Measurements from ENCODE around the gene MACROD2. TPM values are rescaled to one million over a fixed set of nuclear protein-coding genes. Genes with fewer than 3 reads are reported as not detected.

MACROD2 gene
- total and polyA plus RNA-seq, 2 of the 4 experiments (the other 2 are of a cell fraction), result not detected

GRCh38 chr20:15498926-15499325, 1503.6 kb downstream of the MACROD2 start:
- H4K91ac ChIP-seq (ENCODE audit: insufficient read depth, low read depth, low read length), result no peak overlapping the region
- no peak overlapping the region for H2AK5ac ChIP-seq (ENCODE audit: low read depth, low read length)
- ATAC-seq (ENCODE audit: low read depth) (no peak), DNase-seq (no peak)
- POLR2A ChIA-PET (ENCODE audit: unreplicated experiment), result no interaction called here
- intact Hi-C loops (cut with micrococcal nuclease), result no loop called here
- no peak overlapping the region for H4K8ac ChIP-seq (ENCODE audit: low read depth in 2 of 2, low read length in 2 of 2)
- no peak overlapping the region for H2BK5ac ChIP-seq (ENCODE audit: low read depth, low read length, poor library complexity, severe bottlenecking)
- no peak overlapping the region for H2AFZ ChIP-seq (replicated peaks; ENCODE audit: low read length, poor library complexity)
- H3K4ac ChIP-seq (ENCODE audit: low read depth, low read length), result no peak overlapping the region
- no peaks in the 10 kb centered on the region for H3K27me3 ChIP-seq (ENCODE audit: control insufficient read depth, insufficient read depth, low read length)
- no peak overlapping the region for H2AK9ac ChIP-seq (replicated peaks; ENCODE audit: low read depth, low read length, poor library complexity)
- H3K56ac ChIP-seq (ENCODE audit: extremely low read depth, insufficient read depth, low read length), result no peak overlapping the region
- no peaks in the 10 kb centered on the region for H3K9me3 ChIP-seq (ENCODE audit: control insufficient read depth, insufficient read depth, low read length)
- H3K27ac ChIP-seq (ENCODE audit: insufficient read depth, low read length), result no peak overlapping the region
- H3K4me1 ChIP-seq (ENCODE audit: control insufficient read depth, insufficient read depth, low read length), result no peaks in the 10 kb centered on the region
- H3K79me1 ChIP-seq (ENCODE audit: low read depth in 1 of 2, low read length in 2 of 2), result no peaks in the 10 kb centered on the region
- WGBS, 2 experiments (ENCODE audit: extremely low coverage in 2 of 2, insufficient read length in 1 of 2), result no CpG with 5 or more reads among the region's 2 CpGs
- H3K4me2 ChIP-seq (ENCODE audit: low read depth, low read length), result no peak overlapping the region
- in situ Hi-C loops (cut with MboI; ENCODE audit: low sequenced_read_pairs), result no loop called here
- no peak overlapping the region for H3K23ac ChIP-seq (ENCODE audit: low read depth, low read length)
- no peak overlapping the region for H2BK20ac ChIP-seq (ENCODE audit: low read depth, low read length)
- no peak overlapping the region for H3K9ac ChIP-seq (ENCODE audit: low read depth, low read length)
- TF ChIP-seq ELK1 (IDR thresholded peaks at IDR 0.05; ENCODE audit: borderline replicate concordance, low read depth, low read length), result no peak
- TF ChIP-seq RFX5 (IDR thresholded peaks at IDR 0.05; ENCODE audit: low read depth, low read length), result no peak
- no peak for TF ChIP-seq POLR2A (IDR thresholded peaks at IDR 0.05; ENCODE audit: low read depth, low read length)
- TF ChIP-seq CEBPB (IDR thresholded peaks at IDR 0.05; ENCODE audit: low read depth, low read length), result no peak
- TF ChIP-seq MAZ (IDR thresholded peaks at IDR 0.05; ENCODE audit: borderline replicate concordance, low read depth, low read length), result no peak
- TF ChIP-seq, protein P1, sequence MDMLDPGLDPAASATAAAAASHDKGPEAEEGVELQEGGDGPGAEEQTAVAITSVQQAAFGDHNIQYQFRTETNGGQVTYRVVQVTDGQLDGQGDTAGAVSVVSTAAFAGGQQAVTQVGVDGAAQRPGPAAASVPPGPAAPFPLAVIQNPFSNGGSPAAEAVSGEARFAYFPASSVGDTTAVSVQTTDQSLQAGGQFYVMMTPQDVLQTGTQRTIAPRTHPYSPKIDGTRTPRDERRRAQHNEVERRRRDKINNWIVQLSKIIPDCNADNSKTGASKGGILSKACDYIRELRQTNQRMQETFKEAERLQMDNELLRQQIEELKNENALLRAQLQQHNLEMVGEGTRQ (IDR thresholded peaks at IDR 0.05; ENCODE audit: low read depth, low read length), result no peak
- TF ChIP-seq MAFK (IDR thresholded peaks at IDR 0.05; ENCODE audit: low read depth, low read length), result no peak
- TF ChIP-seq CHD1 (IDR thresholded peaks at IDR 0.05; ENCODE audit: low read depth, low read length), result no peak
- no peak for TF ChIP-seq FOS (IDR thresholded peaks at IDR 0.05; ENCODE audit: low read depth, low read length)
- TF ChIP-seq MXI1 (IDR thresholded peaks at IDR 0.05; ENCODE audit: borderline replicate concordance, low read depth, low read length), result no peak
- no peak for TF ChIP-seq NFE2L2 (IDR thresholded peaks at IDR 0.05; ENCODE audit: low read depth, low read length)
- no peaks in the 10 kb centered on the region for H4K20me1 ChIP-seq (ENCODE audit: insufficient read depth, low read length)
- H3K4me3 ChIP-seq (ENCODE audit: insufficient read depth, low read depth, low read length), result no peak overlapping the region
- BruUV-seq (replicated peaks), result no TSS peak
- H3K9me1 ChIP-seq (ENCODE audit: insufficient read depth, low read length), result no peaks in the 10 kb centered on the region
- CTCF ChIA-PET, result no interaction called here
- H3K18ac ChIP-seq (ENCODE audit: low read depth, low read length), result no peak overlapping the region
- no peak overlapping the region for H4K5ac ChIP-seq (ENCODE audit: low read depth, low read length)
- no peak overlapping the region for H2BK120ac ChIP-seq (ENCODE audit: low read depth, low read length)
- no peak overlapping the region for H3K14ac ChIP-seq (replicated peaks; ENCODE audit: low read depth, low read length)
- dilution Hi-C loops (cut with HindIII; ENCODE audit: low sequenced_read_pairs, unreplicated experiment), result no loop called here
- no peak overlapping the region for H2BK15ac ChIP-seq (ENCODE audit: low read depth, low read length)
- no peaks in the 10 kb centered on the region for H3K36me3 ChIP-seq (ENCODE audit: control insufficient read depth, insufficient read depth, low read length)

Data from IMR-90 (cell line).